GM12892 (cell line): ENCODE measurements around the gene TXNL4B.

Experiments
- DNase-seq: peaks from one replicate; pipeline ENCODE4 v3.0.0; 2011; ENCODE audit not compliant: insufficient read length
- FAIRE-seq: peaks from 2 replicates; lab custom pipeline; 2011; peaks lifted over from hg19 to GRCh38; lab: Jason Lieb, UNC
- POLR2A ChIP-seq: IDR thresholded peaks from 2 replicates; pipeline ENCODE4 v1.6.1; 2011; ENCODE audit warnings: low read depth, low read length, control low read depth
- POLR2AphosphoS5 ChIP-seq: IDR thresholded peaks from 2 replicates; pipeline ENCODE4 v1.6.1; 2011; ENCODE audit warnings: low read depth, low read length, control low read depth
- TAF1 ChIP-seq: IDR thresholded peaks from 2 replicates; pipeline ENCODE4 v1.6.1; 2011; ENCODE audit warnings: low read depth, mild to moderate bottlenecking, control low read depth, low read length, borderline replicate concordance

Gene TXNL4B

DNA sequence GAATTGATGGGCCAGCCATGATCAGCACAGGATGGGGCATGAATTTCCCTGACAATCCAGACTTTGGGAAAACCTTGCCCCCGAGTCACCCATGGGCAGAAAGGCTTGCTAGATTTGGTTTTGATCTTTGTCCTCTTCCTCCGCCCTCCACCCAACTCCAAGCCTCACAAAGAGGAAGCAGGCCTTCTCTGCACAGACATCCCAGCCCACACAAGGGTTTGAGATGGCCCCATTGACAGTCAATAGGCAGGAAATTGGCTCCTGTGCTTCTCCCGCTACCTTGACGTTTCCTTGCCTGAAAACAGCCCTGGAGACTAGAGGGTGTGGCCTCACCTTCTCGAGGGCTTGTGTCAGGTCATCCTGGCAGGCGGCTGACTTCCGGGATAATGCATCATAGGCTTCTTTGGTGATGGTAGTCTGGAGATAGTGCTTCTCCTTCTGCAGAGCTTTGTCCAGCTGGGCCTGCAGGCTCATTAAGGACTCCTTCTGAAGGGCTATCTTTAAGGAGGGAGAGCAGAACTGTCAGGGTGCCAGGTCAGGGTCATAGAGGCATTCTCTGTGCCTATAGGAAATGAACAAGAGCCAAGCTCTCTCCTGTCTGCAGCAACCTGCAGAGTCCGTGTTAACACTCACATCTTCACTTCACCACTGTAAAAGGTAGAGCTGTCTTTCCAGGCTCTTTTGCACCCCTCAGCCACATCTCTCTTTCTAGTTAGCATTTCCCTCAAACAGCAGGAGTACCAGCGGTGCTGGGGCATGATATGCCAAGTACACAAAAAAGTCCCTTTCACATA is 32.4 kb upstream of the TXNL4B start:
- DNase-seq (no peak), FAIRE-seq (no peak)
- no peak for TF ChIP-seq POLR2AphosphoS5
- TF ChIP-seq POLR2A = no peak
- no peak for TF ChIP-seq TAF1

DNA sequence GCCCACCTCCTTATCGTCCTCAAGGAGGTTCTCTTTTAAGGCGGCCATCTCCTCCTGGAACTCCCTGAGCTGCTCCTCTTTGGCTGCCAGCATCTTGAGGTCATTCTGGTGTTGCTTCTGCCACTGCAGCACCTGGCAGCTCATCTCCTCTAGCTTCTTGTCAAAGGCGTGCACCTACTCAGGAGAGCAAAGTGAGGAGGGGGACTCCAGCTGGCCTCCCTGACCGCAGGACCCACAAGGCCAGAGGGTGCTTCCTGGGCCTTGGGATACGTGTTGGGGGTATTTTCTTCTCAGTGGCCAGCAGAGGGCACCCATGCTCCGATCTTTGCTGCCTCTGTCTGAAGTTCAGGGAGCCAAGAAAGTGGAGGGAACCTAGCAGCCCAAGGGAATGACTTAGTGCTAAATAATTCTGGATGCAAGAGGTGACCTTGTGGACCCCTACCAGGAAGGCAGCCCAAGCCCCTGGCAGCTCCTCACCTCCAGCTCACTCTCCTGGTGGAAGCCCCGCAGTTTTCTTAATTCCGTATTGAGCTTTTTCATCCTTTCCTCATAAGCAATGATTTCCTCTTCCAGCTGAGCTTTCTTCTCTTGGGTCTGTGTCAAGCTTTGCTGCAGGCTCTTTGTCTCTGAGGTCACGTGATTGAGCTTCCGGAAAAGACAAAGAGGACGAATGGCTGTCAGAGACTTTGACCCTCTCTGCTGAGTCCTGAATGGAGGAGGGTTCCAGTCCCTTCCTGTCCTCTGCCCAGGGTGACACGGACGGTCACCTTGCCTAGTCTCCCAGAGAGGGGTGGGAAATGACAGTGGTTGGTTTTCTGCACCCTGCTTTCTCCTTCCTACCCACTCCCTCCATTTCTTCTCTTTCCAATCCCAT is 31.6 kb upstream of the TXNL4B start:
- FAIRE-seq (peak; percentile 89), DNase-seq (peak; percentile 54)
- TF ChIP-seq POLR2A = no peak
- no peak for TF ChIP-seq POLR2AphosphoS5
- no peak for TF ChIP-seq TAF1

GRCh38 chr16:72124148-72124547 is 30.7 kb upstream of the TXNL4B start:
- FAIRE-seq (no peak), DNase-seq (no peak)
- no peak for TF ChIP-seq POLR2A
- TF ChIP-seq TAF1 = no peak
- no peak for TF ChIP-seq POLR2AphosphoS5

GRCh38 chr16:72123426-72123825 is 30.0 kb upstream of the TXNL4B start:
- no peak for DNase-seq
- no peak for FAIRE-seq
- TF ChIP-seq POLR2A = no peak
- no peak for TF ChIP-seq TAF1
- no peak for TF ChIP-seq POLR2AphosphoS5

DNA sequence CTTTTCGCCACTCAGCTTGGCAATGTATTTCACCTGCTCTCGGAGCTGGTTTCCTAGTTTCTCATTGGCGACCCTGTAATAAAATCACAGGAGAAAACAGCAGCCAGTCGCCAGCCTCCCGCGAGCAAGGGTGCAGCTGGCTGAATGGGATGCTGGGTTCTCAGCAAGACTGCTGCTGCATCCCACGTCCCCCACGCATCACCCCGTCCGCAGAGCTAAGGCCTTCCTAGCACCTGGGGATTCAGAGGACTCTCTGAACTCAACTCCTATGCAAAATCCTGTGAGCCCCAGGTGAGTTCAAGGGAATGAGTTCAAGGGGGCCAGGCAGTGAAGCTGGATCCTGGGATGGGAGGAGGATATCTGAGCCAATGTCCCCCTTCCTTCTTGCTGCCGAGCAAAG is 29.5 kb upstream of the TXNL4B start:
- DNase-seq (no peak), FAIRE-seq (no peak)
- no peak for TF ChIP-seq POLR2AphosphoS5
- TF ChIP-seq TAF1 = no peak
- no peak for TF ChIP-seq POLR2A

DNA sequence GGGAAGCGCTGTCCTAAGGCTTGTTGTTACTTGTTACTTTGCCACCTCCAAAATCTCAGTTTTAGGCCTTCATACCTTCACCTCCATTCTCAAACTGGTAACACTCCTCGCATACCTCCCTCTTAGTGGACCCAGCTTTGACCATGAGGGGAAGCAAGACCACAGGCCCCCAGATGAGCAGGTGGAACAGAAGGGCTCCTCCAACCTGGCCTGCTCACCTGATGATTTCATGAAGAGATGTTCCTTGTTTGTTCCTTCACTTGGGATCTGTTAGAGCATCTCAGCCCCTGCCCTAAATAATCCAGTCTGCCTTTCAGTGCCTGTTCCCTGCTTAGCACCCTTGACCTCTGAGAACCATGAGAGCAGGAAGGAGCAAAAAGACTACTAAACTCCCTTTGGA is 28.9 kb upstream of the TXNL4B start:
- FAIRE-seq (no peak), DNase-seq (no peak)
- no peak for TF ChIP-seq TAF1
- no peak for TF ChIP-seq POLR2A
- TF ChIP-seq POLR2AphosphoS5 = no peak

DNA sequence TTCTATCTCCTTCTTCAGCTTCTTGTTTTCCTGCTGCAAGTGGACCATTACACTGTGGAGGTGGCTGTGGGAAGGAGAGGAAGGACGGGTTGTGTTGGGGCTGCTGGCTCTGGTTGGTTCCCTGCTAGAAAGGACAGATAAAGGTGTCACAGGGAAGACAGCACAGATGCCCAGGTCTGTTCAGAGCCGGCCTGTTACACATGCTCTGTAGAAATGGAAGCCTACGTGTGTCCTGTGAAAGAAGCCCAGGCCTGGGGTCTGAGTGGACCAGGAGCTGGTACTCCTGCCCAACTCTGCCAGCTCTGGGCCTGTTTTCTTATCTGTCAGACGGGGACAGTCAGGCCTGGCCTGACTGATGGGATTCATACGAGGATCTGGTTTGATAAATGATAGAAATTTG is 26.6 kb upstream of the TXNL4B start:
- DNase-seq = no peak
- TF ChIP-seq POLR2A = no peak
- no peak for TF ChIP-seq TAF1
- no peak for TF ChIP-seq POLR2AphosphoS5
- no peak for FAIRE-seq

DNA sequence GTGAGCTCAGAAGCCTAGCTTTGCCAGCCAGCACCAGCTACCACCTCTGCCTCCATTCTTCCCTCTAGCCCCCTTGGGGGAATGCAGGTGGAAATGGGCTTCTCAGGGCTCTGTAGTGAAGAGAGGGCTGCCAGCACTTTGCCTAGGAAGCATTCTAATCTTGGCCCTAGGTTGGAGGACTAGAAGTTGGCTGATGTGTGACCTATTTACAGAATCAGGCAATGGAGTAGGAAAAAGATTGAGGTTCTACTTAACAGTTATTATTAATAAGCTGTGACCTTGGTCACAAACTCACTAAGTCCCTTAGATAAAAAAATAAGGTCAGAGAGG is 20.2 kb upstream of the TXNL4B start:
- FAIRE-seq = no peak
- DNase-seq = no peak
- TF ChIP-seq POLR2A = no peak
- TF ChIP-seq POLR2AphosphoS5 = no peak

DNA sequence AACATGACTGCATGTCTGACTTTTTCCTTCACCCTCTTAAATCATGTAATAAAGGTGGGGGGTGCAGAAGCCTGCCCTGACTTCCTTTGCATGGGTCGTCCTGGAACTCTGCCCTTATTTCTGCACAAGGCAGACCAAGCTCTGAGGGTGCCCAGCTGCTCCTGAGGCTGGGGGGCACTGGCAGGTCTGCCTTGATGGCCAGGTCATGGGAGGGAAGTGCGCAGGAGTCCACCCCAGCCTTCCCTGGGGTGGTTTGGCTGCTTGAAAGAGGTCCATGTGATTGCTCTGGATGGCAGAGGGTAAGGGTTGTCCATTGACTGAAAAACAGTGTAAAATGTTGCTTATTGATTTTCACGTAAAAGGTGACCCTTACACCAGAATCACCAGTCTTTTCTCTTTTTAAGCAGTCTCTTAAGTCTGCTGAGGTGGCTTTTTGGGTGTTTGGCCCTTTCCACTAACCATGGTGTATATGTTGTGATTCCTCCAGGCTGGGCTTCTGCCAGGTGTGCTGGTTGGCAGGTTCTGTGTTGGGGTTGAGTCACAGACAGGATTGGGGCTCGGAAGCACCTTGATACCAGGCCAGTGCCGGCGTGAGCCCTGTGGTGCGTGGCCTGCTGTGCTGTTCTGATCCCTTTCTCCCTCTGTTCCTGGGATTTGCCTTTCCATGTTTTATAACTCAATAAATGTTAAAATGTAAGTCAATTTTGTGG is 19.6 kb upstream of the TXNL4B start:
- TF ChIP-seq POLR2AphosphoS5 (no peak), TAF1 (no peak), POLR2A (no peak)
- DNase-seq (no peak), FAIRE-seq (no peak)

DNA sequence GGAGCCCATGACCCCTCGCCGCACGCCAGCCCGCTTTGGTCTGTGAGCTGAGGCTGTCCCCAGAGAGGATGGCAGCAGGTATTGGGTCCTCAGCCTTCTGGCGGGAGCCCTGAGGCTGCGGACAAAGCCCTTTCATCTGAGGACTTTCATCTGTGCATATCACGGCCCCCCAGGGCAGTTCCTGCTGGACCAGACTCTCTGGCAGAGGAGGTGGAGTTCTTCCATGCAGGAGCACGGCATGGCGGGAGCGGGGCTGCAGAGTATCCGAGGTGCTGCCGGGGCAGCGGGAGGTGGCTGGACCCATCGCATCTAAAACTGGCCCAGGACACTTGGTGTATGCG is 19.0 kb upstream of the TXNL4B start:
- no peak for DNase-seq
- TF ChIP-seq POLR2AphosphoS5 = no peak
- no peak for TF ChIP-seq TAF1
- no peak for TF ChIP-seq POLR2A
- FAIRE-seq = no peak

- TF ChIP-seq TAF1 (no peak), POLR2AphosphoS5 (no peak), POLR2A (no peak)
- FAIRE-seq (no peak), DNase-seq (no peak)
These were observed 18.4 kb upstream of the TXNL4B start for GRCh38 chr16:72111657-72112451.
